NCI-H2081 treated with DMSO at 0.1 percent for 48 hours (cell line): Measurements from ENCODE around the gene FEN1.

ENCODE experiments used
- DNase-seq: peaks from one replicate; lab custom pipeline; 2025; lab: John Stamatoyannopoulos, UW

Gene FEN1

GRCh38 chr11:61817471-61818202 is 24.9 kb downstream of the FEN1 start:
- no peak for DNase-seq

DNA sequence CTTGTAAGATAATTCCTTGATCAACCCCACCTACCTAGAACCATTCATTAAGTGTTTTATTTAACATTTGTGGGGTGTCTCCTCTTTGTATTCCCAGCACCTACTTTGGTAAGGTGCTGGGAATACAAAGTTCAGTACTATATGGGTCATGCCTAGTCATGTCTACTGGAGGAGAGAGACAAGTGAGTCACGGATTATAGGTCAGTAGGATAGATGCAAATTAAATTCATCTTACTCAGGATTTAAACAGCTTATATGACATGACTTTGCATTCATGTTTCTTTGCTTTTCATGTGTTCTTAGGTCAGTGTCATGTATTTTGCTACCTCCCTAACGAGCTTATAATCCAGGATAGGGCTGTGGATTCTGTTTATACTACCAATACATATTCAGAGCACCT is 27.5 kb downstream of the FEN1 start:
- no peak for DNase-seq

DNA sequence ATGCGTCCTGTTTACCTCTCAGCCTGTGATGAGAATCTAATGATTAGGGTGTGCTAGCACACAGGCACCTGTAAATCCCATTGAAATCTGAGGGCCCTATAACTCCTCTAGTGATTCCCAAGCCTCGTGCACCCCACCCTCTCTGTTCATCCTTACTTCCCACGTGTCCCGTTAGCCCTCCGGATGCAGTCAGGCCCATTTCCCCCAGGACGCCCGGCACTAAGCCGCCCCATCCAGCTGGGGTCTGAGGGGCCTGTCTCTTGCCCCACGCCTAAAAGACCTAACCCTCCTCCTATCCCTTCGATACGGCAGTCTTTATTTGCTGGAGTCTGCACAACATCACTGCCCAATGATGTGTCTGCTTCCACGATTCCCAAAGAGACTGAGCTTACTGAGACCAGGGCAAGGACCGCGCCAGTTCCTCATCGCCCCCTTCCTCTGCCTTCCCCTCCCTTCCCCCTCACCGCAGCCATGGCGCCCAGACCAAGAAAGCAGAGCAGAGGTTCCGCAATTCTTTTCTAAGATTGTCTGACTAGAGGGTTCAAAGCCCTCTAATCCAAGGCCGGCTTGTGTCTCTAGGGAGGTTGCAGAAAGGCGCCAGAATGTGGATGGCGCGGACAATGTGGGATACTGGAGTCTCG is 34.3 kb downstream of the FEN1 start:
- no peak for DNase-seq

- DNase-seq: peak; percentile 86
Observed at GRCh38 chr11:61827571-61828378, 35.1 kb downstream of the FEN1 start, which contains the start of gene FADS2. FADS2 (plus strand) TSS chr11:61828300; CDS start chr11:61828391, 91 bp downstream.

GRCh38 chr11:61828379-61828628 is 35.6 kb downstream of the FEN1 start:
- no peak for DNase-seq

GRCh38 chr11:61828629-61829407 is 36.1 kb downstream of the FEN1 start:
- DNase-seq: no peak

- DNase-seq: no peak
Observed at GRCh38 chr11:61829806-61830205, 37.1 kb downstream of the FEN1 start.

- DNase-seq: no peak
Observed at GRCh38 chr11:61830237-61831105, 37.8 kb downstream of the FEN1 start.

DNA sequence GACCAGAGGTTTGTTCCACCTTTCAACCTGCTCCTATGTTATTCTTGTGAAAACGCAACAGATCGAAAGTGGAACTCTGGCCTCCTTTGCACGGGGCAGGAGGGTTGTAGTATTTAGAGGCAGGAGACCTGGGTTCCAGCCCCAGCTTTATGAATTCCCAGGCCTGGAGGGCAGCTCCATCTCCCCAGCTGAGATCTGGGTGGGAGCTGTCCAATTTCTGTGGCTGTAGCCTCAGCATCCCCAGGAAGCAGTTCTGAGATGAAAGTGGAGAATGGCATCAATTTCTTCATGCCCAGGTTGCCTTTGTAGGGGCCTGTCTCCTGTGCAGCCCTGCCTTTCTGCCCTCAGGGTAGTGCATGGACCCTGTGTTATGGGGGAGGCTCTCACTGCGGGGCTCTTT is 39.5 kb downstream of the FEN1 start:
- no peak for DNase-seq

- DNase-seq: no peak
Observed at GRCh38 chr11:61832754-61833153, 40.0 kb downstream of the FEN1 start.

DNA sequence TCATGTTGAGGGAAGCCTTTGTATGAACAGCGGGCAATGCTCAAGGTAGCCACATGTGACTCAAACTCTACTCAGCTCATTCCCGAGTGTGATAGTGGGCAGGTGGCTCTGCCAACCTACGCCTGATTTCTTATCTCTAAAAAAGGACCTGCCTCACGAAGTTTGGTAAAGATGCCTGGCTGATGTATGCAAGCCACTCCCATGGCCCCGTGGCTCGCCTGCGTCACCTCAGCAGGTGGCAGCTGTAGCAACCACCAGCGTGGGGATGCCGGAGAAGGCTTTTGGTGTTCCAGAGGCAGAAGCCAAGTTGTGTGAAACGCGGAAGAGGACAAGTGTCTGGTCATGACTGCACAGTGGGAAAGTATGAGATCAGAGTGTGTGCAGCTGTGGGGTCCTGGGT is 40.8 kb downstream of the FEN1 start:
- no peak for DNase-seq

GRCh38 chr11:61833926-61834277 is 41.2 kb downstream of the FEN1 start:
- no peak for DNase-seq

- peak; percentile 29 for DNase-seq
Observed at GRCh38 chr11:61834278-61835048, 41.8 kb downstream of the FEN1 start.

DNA sequence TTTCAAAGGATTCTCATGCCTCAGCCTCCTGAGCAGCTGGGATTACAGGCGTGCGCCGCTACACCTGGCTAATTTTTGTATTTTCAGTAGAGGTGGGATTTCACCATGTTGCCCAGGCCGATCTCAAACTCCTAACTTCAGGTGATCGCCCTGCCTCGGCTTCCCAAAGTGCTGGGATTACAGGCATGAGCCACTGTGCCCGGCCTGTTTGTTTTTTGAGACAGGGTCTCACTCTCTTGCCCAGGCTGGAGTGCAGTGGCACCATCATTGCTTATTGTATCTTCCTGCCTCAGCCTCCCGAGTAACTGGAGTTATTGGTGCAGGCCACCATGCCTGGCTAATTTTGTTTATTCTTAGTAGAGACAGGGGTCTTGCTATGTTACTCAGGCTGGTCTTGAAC is 43.5 kb downstream of the FEN1 start:
- no peak for DNase-seq

DNA sequence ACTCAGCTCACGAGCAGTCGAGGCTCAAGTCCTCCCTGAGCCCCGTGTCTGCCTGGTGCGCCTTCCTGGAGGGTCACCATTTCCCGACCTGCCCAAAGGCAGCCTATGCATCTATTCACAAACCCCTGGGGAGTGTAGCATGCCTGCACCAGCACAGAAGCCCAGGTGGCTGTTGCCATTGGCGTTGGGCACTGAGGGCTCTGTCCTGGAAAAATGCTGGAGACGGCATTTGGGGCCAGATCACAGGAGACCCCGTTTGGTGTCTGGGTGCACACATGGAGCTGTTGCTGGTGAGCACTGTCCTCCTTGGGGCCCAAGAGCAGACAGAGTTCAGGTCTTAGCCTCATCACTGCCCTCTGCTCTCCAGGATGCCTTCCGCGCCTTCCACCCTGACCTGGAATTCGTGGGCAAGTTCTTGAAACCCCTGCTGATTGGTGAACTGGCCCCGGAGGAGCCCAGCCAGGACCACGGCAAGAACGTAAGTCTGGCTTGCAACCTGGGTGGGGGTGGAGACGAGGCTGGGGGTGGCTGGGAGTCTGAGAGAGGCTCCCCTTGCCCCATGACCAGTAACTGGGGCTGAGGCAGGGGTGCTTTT is 44.8 kb downstream of the FEN1 start:
- DNase-seq: no peak

DNA sequence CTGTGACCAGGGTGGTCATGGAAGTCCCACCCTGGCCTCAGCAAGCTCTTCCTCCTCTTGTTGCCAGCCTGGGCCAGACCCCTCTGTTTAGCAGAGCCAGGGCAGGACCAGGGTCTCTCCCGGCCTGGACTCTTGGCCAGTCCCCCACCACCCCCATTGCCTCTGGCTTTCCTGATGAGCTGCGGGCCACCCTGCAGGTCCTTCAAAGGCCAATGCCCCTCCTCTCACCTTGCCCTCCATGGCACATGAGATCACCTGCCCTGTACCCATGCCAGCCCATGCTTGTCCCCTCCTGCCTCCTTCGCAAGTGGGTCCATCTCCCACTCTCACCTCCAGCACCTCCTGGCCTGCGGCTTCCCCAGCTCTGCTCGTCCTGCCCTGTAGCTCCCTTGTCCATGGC is 45.8 kb downstream of the FEN1 start:
- DNase-seq: no peak

DNA sequence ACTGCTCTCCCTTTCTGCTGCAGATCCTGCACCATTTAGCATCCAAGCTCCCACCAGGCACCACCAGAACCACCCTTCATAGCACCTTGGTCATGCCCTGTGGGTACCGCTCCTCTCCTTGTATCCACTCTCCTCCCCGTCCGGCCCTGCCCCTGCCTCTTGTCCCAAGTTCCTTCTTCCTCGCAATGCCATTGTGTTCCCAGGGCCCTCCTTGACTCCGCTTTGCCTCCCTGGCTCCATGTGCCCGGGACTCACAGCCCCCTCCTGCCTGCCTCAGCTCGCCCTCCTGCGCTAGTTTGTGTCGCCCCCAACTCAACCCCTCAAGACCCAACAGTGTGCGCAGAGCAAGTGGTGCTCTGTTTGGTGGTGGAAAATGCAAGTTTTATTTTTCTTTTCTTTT is 46.2 kb downstream of the FEN1 start:
- DNase-seq: no peak

GRCh38 chr11:61839742-61840141 is 47.0 kb downstream of the FEN1 start:
- DNase-seq: no peak

GRCh38 chr11:61840371-61840770 is 47.7 kb downstream of the FEN1 start:
- DNase-seq: no peak
